HG03469 (cell line): ENCODE measurements around the gene VPS11.
"Not testable (repeated sequence)": the region's sequence is repeated elsewhere in the genome, so short reads cannot be mapped to it uniquely, and the experiment has no call there.

Source experiments
- ATAC-seq: cut with Tn5 transposase; IDR thresholded peaks from one replicate; pipeline ENCODE4 v1.9.1; 2021; ENCODE audit warnings: mild to moderate bottlenecking, moderate library complexity, moderate number of reproducible peaks; ENCODE audit not compliant: unreplicated experiment

The VPS11 gene

GRCh38 chr11:119067371-119068222, at the start of gene VPS11:
Gene VPS11, plus strand, starts transcription at chr11:119067818. Its CDS starts 6 bp downstream, at chr11:119067824.
- ATAC-seq, result peak; percentile 60

GRCh38 chr11:119018074-119018938, 49.3 kb upstream of the VPS11 start, which contains the start of the genes RPS25 and TRAPPC4:
Gene RPS25, minus strand, starts transcription at chr11:119018343. Its CDS starts 59 bp downstream, at chr11:119018284.
Gene TRAPPC4, plus strand, starts transcription at chr11:119018766. Its CDS starts 30 bp downstream, at chr11:119018796.
- peak; percentile 72 for ATAC-seq

- ATAC-seq, result no peak
These were observed 47.6 kb upstream of the VPS11 start for GRCh38 chr11:119019996-119020395.

GRCh38 chr11:119021631-119022030, 46.0 kb upstream of the VPS11 start:
- no peak for ATAC-seq

GRCh38 chr11:119023741-119024140, 43.9 kb upstream of the VPS11 start:
- ATAC-seq, result no peak

- no peak for ATAC-seq
These were observed 43.1 kb upstream of the VPS11 start for GRCh38 chr11:119024430-119025098.

- no peak for ATAC-seq
These were observed 42.5 kb upstream of the VPS11 start for GRCh38 chr11:119025099-119025473.

- no peak for ATAC-seq
These were observed 42.1 kb upstream of the VPS11 start for GRCh38 chr11:119025541-119025940.

- no peak for ATAC-seq
These were observed 41.4 kb upstream of the VPS11 start for GRCh38 chr11:119025978-119026766.

GRCh38 chr11:119026970-119027369, 40.6 kb upstream of the VPS11 start:
- no peak for ATAC-seq

GRCh38 chr11:119027561-119028345, 39.9 kb upstream of the VPS11 start:
- ATAC-seq, result no peak

- ATAC-seq, result no peak
These were observed 39.1 kb upstream of the VPS11 start for GRCh38 chr11:119028346-119029068.

GRCh38 chr11:119029069-119029339, 38.6 kb upstream of the VPS11 start:
- ATAC-seq, result no peak

- ATAC-seq, result no peak
These were observed 38.1 kb upstream of the VPS11 start for GRCh38 chr11:119029340-119030028.

- no peak for ATAC-seq
These were observed 37.6 kb upstream of the VPS11 start for GRCh38 chr11:119030029-119030328.

GRCh38 chr11:119030329-119031047, 37.1 kb upstream of the VPS11 start, which contains the start of gene SLC37A4:
Gene SLC37A4, minus strand, starts transcription at chr11:119030877.
- peak; percentile 69 for ATAC-seq

- no peak for ATAC-seq
These were observed 35.7 kb upstream of the VPS11 start for GRCh38 chr11:119031912-119032280.

- ATAC-seq, result not testable (repeated sequence)
These were observed 34.2 kb upstream of the VPS11 start for GRCh38 chr11:119033421-119033820.
